HG02943 (cell line): ENCODE results near the gene CXCL10.
A peak's percentile ranks its signal among the peaks of the same experiment; 100 is the strongest.
"Not testable (repeated sequence)": the region's sequence is repeated elsewhere in the genome, so short reads cannot be mapped to it uniquely, and the experiment has no call there.

Experiments used
- ATAC-seq: cut with Tn5 transposase; IDR thresholded peaks from one replicate; pipeline ENCODE4 v1.9.1; 2021; ENCODE audit warnings: mild to moderate bottlenecking, low read depth, moderate library complexity; ENCODE audit not compliant: unreplicated experiment

CXCL10 gene

GRCh38 chr4:76023389-76023788 is at the start of gene CXCL10:
TSS of gene CXCL10 (minus strand) at chr4:76023497. CDS start at chr4:76023431, 66 bp downstream.
- no peak for ATAC-seq

DNA sequence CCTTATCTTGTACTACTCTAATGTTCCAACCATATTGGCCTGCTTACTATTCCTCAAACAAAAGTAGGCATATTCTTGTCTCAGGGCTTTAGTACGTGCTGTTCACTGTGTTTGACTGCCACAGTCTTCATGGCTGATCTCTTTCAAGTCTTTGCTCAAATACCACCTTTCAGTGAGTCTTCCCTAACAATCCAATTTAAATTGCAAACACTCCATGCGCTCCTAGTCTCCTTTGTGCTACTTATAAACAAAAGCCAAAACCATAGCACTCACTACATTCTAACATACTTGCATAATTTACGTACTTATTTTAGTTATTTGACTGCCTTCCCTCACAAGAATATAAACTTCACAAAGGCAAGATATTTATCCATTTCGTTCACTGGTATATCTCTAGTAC is 49.5 kb upstream of the CXCL10 start:
- no peak for ATAC-seq

- peak; percentile 71 for ATAC-seq
These were observed 44.5 kb upstream of the CXCL10 start for GRCh38 chr4:76067652-76068286.

DNA sequence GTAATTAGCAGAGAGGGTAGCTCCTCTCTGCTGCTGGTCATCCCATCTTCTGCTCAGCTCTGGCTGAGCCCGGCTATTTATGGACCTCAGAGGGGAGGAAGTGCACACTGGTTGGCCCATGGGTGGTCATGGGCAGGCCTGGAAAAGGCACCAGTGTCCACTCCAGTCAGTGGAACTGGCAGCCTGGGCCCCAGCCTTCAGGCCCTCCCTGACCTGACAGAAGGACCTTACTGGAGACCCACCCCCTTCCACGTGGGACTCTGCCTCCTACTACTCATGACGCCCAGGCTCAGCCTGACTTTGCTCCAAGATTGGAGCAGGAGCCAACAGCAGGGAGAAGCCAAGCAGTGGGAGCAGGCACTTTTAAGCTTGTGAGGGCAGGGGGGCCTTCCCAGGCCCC is 43.2 kb upstream of the CXCL10 start:
- no peak for ATAC-seq

- ATAC-seq, result no peak
These were observed 38.7 kb upstream of the CXCL10 start for GRCh38 chr4:76061982-76062381.

DNA sequence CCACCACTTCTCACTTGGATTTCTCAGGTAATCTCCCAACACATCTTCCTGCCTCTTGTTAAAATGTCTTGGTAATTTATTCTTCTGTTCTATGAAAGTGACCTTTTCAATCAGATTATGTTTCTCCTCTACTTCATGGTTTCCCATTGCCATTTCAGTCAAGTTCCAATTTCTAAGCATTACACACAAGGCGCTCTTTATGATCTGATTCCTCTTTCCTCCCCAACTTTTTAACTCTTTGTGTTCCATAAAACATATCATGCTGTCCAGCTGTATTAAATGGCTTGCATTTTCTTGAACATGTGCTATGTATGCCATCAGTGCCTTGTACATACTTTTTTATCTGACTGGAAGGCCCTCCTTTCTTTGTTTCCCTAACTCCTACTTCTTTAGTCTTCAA is 38.1 kb upstream of the CXCL10 start:
- no peak for ATAC-seq

- no peak for ATAC-seq
These were observed 37.2 kb upstream of the CXCL10 start for GRCh38 chr4:76060506-76060905.

DNA sequence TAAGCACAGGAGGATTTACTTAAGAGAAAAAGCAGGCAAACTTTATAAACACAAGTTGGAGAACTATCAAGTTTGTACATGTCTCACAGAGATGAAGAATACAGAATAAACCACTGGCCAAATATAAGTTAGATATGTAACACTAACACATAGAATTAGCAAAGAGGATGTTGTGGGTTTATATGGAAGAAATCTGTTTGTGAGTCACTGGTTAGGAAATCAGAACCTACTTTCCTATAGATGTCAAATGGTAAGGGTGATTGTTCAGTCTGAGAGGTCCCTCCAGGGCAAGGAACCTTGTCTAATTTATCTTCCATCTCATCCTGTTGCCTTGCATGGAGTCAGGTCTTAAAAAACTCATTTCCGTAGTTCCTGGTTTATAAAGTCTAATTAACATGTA is 36.5 kb upstream of the CXCL10 start:
- ATAC-seq, result no peak

DNA sequence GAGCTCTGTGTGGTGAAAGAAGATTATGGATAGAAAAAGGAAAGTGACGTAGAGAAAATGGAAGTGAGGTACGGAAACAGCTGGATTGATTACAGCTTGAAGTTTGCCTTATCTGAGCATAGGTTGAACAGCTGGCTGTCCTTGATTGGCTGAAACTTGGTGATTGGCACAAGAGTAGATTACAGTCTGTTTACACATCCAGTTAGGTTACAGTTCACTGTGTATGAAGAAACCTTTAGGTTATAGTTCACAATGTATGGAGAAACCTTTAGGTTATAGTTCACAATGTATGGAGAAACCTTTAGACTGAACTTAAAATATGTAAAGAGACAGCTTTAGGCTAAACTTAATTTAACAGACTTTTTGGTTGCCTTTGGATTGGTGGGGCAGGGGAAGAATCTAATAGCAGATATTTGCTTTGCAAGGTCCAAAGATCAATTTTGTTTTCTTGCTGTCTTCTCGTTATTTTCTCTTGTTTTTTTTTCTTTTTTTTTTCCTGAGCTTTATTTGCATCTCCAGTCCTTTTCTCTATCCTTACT is 35.7 kb upstream of the CXCL10 start:
- ATAC-seq, result no peak

GRCh38 chr4:76058302-76058701 is 35.0 kb upstream of the CXCL10 start:
- ATAC-seq, result no peak

DNA sequence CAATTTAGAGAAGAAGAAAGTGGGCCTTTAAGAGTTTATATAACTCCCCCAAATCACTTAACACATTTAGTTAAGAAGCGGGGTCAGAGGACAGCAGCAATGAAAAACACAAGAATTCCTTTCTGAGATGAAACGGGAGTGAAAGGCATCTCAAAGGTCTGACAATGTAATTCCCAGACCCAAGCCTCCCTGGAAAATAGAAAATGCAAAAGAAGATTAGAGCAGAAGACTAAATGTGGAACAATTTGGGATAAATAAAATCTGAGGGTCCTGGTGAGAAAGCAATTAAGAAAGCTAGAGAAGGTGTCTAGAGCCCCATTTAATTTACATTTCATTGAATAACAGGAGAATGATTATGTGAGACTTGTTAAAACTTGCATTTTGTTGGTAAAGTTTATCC is 32.1 kb upstream of the CXCL10 start:
- ATAC-seq, result no peak

DNA sequence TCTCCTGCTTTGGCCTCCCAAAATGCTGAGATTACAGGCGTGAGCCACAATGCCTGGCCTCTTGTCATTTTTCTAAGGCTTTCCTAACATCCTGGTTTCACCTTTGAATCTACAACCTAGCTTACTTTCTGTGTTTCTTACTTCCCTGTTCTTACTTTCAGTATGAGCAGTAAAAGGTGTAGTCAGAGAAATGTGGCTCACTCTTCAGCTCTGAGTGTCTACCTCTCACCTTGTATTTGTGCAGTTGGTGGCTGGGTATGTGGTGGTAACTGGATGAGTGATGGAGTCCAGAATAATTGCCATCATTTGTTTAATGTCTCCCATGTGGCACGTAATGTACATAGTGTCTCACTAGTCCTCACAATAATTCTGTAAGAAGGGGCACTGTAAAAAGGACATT is 31.7 kb upstream of the CXCL10 start:
- peak; percentile 98 for ATAC-seq

GRCh38 chr4:76053730-76054129 is 30.4 kb upstream of the CXCL10 start:
- ATAC-seq, result no peak

DNA sequence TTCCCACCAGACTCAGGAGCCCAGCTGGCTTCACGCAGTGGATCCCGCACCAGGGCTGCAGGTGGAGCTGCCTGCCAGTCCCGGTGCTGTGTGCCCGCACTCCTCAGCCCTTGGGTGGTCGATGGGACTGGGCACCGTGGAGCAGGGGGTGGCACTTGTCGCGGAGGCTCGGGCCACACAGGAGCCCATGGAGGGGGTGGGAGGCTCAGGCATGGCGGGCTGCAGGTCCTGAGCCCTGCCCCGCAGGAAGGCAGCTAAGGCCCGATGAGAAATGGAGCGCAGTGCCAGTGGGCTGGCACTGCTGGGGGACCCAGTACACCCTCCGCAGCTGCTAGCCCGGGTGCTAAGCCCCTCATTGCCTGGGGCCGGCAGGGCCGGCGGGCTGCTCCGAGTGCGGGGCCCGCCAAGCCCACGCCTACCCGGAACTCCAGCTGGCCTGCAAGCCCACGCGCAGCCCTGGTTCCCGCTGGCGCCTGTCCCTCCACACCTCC is 27.3 kb upstream of the CXCL10 start:
- not testable (repeated sequence) for ATAC-seq

DNA sequence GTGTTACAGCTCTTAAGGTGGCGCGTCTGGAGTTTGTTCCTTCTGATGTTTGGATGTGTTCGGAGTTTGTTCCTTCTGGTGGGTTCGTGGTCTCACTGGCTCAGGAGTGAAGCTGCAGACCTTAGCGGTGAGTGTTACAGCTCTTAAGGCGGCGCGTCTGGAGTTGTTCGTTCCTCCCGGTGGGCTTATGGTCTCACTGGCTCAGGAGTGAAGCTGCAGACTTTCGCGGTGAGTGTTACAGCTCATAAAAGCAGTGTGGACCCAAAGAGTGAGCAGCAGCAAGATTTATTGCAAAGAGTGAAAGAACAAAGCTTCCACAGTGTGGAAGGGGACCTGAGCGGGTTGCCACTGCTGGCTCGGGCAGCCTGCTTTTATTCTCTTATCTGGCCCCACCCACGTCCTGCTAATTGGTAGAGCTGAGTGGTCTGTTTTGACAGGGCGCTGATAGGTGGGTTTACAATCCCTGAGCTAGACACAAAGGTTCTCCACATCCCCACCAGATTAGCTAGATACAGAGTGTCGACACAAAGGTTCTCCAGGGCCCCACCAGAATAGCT is 26.6 kb upstream of the CXCL10 start:
- ATAC-seq, result not testable (repeated sequence)

- not testable (repeated sequence) for ATAC-seq
These were observed 21.4 kb upstream of the CXCL10 start for GRCh38 chr4:76044686-76045085.

DNA sequence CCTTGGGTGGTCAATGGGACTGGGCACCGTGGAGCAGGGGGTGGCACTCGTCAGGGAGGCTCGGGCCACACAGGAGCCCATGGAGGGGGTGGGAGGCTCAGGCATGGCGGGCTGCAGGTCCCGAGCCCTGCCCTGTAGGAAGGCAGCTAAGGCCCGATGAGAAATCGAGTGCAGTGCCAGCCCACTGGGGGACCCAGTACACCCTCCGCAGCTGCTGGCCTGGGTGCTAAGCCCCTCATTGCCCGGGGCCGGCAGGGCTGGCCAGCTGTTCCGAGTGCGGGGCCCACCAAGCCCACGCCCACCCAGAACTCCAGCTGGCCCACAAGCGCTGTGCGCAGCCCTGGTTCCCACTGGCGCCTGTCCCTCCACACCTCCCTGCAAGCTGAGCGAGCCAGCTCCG is 20.0 kb upstream of the CXCL10 start:
- not testable (repeated sequence) for ATAC-seq

- not testable (repeated sequence) for ATAC-seq
These were observed 19.1 kb upstream of the CXCL10 start for GRCh38 chr4:76042241-76042998.

DNA sequence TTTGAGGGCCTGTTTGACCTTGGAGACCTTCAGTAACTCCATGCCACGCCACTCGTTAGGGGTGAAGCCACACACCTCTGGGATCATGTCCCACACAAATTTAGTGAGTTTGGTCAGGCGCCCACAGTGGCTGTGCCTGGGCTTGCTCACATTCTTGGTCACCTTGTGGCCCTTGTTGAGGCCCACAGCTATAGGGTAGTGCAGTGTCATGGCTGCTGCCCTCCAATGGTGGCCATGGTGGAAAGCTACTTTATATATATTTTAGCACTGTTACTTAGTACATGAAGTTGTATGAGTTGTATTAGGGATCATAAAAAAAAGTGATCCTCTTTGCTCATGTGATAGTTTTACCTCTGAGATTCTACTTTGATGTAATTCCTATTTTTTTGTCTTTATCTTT is 13.6 kb upstream of the CXCL10 start:
- ATAC-seq, result peak; percentile 59

DNA sequence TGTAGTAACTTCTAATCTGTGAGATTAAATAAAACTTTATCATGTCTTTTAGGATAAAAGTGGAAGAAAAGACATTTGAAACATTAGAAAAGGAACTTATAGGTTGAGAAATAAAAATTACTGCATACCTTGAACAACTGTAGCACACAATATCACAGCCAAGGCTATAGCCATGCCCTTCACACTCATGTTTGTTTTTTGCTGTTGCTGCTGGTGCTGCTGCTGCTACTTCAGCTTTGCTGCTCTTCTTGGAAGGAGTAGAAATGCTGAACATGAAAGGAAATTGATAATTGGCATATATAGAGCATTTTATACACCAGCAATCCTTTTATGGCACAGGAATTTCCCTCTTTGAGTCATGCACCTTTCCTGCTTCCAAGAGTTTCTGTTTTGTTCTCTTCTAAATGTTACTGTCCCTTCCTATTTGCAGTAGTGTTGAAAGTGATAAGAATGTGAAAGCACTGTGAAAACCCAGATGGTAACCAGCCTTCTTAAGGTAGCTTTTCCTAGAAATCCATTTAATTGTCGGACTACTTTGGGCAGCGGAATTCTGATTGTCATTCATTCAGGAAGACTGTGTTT is 12.6 kb upstream of the CXCL10 start, which contains the start of gene CXCL11:
CXCL11 (minus strand) TSS at position 272 of the 582 bp plus-strand sequence; CDS start at position 189, 83 bp downstream.
- no peak for ATAC-seq

DNA sequence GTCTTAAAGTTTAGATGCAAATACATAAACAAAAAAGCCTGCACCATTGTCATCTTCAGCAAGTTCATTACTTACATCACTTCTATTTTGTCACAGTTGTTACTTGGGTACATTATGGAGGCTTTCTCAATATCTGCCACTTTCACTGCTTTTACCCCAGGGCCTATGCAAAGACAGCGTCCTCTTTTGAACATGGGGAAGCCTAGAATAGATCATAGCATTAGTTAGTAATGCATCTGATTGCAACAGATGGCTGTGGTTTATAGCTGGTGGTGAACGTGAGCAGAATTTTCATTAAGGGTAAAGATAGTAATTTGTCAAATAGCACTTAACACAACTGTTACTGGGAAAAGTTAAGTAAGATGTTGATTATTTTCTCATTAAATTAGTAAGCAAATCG is 11.8 kb upstream of the CXCL10 start:
- ATAC-seq, result no peak
